Measurements from ENCODE around the gene TELO2.
"Not testable (repeated sequence)": the region's sequence is repeated elsewhere in the genome, so short reads cannot be mapped to it uniquely, and the experiment has no call there.

The TELO2 gene

DNA sequence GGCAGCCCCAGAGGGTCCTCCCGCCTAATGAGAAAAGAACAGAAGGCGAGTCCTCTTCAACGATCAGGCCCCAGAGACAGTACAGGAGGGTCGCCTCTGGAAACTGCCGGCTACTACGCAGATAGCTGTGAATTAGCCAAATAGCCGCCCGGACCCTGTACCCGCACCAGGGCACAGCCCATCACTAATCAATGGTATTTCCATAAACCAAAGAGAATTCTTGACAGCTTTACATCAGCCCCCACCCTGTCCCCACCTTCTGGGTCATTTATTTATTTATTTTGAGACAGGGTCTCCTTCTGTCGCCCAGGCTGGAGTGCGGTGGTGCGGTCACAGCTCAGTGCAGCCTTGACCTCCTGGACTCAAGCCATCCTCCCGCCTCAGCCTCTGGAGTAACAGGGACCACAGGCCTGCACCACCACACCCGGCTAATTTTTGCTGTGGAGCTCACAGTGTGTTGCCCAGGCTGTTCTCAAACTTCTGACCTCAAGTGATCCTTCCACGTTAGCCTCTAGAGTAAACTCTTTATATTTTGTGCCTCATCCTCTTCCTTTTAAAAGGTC is 17.5 kb upstream of the TELO2 start:
- in situ Hi-C loops (cut with MboI; ENCODE audit: low sequenced_read_pairs, unreplicated experiment): no loop called here
- no peak for DNase-seq (ENCODE audit: low spot score)
- TF ChIP-seq, protein P1, sequence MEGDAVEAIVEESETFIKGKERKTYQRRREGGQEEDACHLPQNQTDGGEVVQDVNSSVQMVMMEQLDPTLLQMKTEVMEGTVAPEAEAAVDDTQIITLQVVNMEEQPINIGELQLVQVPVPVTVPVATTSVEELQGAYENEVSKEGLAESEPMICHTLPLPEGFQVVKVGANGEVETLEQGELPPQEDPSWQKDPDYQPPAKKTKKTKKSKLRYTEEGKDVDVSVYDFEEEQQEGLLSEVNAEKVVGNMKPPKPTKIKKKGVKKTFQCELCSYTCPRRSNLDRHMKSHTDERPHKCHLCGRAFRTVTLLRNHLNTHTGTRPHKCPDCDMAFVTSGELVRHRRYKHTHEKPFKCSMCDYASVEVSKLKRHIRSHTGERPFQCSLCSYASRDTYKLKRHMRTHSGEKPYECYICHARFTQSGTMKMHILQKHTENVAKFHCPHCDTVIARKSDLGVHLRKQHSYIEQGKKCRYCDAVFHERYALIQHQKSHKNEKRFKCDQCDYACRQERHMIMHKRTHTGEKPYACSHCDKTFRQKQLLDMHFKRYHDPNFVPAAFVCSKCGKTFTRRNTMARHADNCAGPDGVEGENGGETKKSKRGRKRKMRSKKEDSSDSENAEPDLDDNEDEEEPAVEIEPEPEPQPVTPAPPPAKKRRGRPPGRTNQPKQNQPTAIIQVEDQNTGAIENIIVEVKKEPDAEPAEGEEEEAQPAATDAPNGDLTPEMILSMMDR (IDR thresholded peaks at IDR 0.05; ENCODE audit: borderline replicate concordance, control extremely low read depth, extremely low read depth, insufficient read depth, missing control alignments): no peak

GRCh38 chr16:1477033-1477432 is 16.1 kb upstream of the TELO2 start:
- no peak for DNase-seq (ENCODE audit: low spot score)
- TF ChIP-seq, protein P1 (IDR thresholded peaks at IDR 0.05; ENCODE audit: borderline replicate concordance, control extremely low read depth, extremely low read depth, insufficient read depth, missing control alignments): no peak
- in situ Hi-C loops (cut with MboI; ENCODE audit: low sequenced_read_pairs, unreplicated experiment): no loop called here

- DNase-seq (ENCODE audit: low spot score); in situ Hi-C loops (cut with MboI; ENCODE audit: low sequenced_read_pairs, unreplicated experiment): not testable (repeated sequence)
These were observed 14.2 kb upstream of the TELO2 start for GRCh38 chr16:1478937-1479336.

- in situ Hi-C loops (cut with MboI; ENCODE audit: low sequenced_read_pairs, unreplicated experiment): no loop called here
- TF ChIP-seq, protein P1 (IDR thresholded peaks at IDR 0.05; ENCODE audit: borderline replicate concordance, control extremely low read depth, extremely low read depth, insufficient read depth, missing control alignments): no peak
- no peak for DNase-seq (ENCODE audit: low spot score)
These were observed 11.0 kb upstream of the TELO2 start for GRCh38 chr16:1481906-1482835.

DNA sequence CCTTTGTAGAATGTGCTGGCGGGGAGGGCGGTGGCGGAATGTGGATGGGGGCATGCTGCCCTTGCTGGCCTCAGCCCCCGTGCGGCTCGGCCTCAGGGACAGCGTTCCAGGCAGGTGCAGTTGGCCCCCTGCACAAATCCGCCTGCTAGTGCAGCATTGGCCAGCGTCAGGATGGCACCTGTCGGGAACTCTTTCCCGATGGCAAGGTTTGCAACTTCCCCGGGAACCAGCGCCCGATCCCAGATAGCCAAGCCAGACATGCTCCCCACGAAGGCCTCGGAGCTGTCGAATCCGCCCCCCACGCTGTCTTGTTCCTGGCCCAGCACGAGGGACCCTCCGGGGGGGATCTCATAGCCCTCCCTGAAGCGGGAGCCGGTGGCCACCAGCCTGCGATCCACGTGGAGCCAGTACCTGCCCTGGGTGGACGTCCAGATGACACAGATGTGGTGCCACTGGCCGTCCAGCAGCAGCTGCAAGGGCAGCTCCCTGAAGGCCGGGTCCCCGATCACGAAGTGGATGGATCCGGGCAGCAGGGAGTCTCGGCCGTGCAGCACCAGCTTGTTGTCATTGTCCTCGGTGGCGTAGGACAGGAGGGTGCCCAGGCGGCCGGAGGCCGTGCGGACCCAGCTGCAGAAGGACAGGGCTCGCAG is 7.2 kb upstream of the TELO2 start:
- no peak for DNase-seq (ENCODE audit: low spot score)
- TF ChIP-seq, protein P1 (IDR thresholded peaks at IDR 0.05; ENCODE audit: borderline replicate concordance, control extremely low read depth, extremely low read depth, insufficient read depth, missing control alignments): no peak
- in situ Hi-C loops (cut with MboI; ENCODE audit: low sequenced_read_pairs, unreplicated experiment): no loop called here

- in situ Hi-C loops (cut with MboI; ENCODE audit: low sequenced_read_pairs, unreplicated experiment): no loop called here
- TF ChIP-seq, protein P1 (IDR thresholded peaks at IDR 0.05; ENCODE audit: borderline replicate concordance, control extremely low read depth, extremely low read depth, insufficient read depth, missing control alignments): no peak
- no peak for DNase-seq (ENCODE audit: low spot score)
These were observed 6.4 kb upstream of the TELO2 start for GRCh38 chr16:1486551-1487390.
